ENCODE data around the gene SRBD1.

Gene SRBD1

DNA sequence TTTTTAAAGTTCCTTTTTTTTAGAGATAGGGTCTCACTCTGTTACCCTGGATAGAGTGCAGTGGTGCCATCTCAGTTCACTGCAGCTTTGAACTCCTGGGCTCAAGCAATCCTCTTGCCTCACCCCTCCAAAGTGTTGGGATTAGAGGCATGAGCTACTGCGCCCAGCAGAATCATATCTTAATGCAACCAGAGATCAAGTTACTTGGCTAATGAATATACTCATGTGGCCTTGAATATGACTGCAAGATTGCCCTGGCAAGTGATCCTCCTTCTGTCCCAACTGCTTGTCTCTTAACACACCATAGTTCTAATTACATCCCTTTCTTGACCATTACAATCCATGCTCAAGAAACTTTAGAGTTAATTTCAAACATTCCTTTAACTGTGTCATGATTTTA is 133.5 kb downstream of the SRBD1 start:
- Histone ChIP-seq H2BK120ac (ENCODE audit: low read depth, low read length) (no peak overlapping the region), H2AFZ (ENCODE audit: low read depth, low read length) (no peak overlapping the region), H2BK5ac (ENCODE audit: low read depth, low read length, poor library complexity, severe bottlenecking) (no peak overlapping the region), H3K4ac (ENCODE audit: low read depth in 1 of 2, low read length in 2 of 2) (no peak overlapping the region), H3K79me1 (replicated peaks; ENCODE audit: low read length, poor library complexity, severe bottlenecking) (peaks cover 2% of the 10 kb centered on the region), H2BK15ac (ENCODE audit: low read depth, poor library complexity, severe bottlenecking) (no peak overlapping the region), H3K4me1 (ENCODE audit: control insufficient read depth, insufficient read depth, low read depth, low read length) (no peaks in the 10 kb centered on the region), H3K14ac (ENCODE audit: low read length in 2 of 2) (no peak overlapping the region), H3K27me3 (ENCODE audit: control insufficient read depth in 1 of 2, insufficient read depth in 1 of 2, low read length in 2 of 2) (no peaks in the 10 kb centered on the region), H4K8ac (ENCODE audit: low read length) (no peak overlapping the region), H3K18ac (ENCODE audit: low read depth in 1 of 2, low read length in 2 of 2) (no peak overlapping the region), H3K9ac (ENCODE audit: low read length) (no peak overlapping the region), H4K91ac (ENCODE audit: low read length) (no peak overlapping the region), H3K9me3 (ENCODE audit: control insufficient read depth, low read length) (peaks cover 6% of the 10 kb centered on the region), H3K4me3 (ENCODE audit: insufficient read depth in 1 of 2, low read depth in 1 of 2, low read length in 2 of 2) (no peak overlapping the region), H3K36me3 (ENCODE audit: control insufficient read depth in 1 of 2, insufficient read depth in 2 of 2, low read depth in 1 of 2, low read length in 2 of 2) (no peaks in the 10 kb centered on the region), H3K23ac (ENCODE audit: low read length in 2 of 2) (no peak overlapping the region), H3K27ac (ENCODE audit: low read length, poor library complexity, severe bottlenecking) (no peak overlapping the region), H2BK12ac (ENCODE audit: low read length in 2 of 2) (no peak overlapping the region), H2AK5ac (ENCODE audit: low read length, severe bottlenecking) (no peak overlapping the region), H3K4me2 (ENCODE audit: low read length, poor library complexity, severe bottlenecking) (no peak overlapping the region)
- no peak for DNase-seq
- 100% methylated on average over 1 of the region's 1 CpG for WGBS

DNA sequence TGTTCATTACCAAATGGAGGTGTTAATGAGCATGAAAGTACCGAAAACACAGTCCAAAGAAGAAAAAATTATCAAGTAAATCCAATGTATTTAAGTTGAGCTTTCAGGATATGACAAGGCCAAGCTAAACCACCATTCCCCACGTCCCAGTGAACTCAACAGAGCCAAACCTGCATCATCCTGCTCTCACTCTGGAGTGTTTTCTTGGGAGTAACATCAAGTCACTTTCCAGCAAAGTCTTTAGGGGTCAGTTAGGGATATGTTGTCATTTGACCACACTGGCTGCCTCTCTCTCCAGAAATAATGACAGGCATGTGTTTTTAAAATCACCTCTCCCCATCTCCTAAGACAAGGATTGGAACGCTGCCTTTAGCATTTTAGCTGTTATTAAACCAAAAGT is 140.5 kb downstream of the SRBD1 start:
- Histone ChIP-seq H3K14ac (ENCODE audit: low read length in 2 of 2) (no peak overlapping the region), H3K4ac (ENCODE audit: low read depth in 1 of 2, low read length in 2 of 2) (no peak overlapping the region), H2AFZ (ENCODE audit: low read depth, low read length) (no peak overlapping the region), H2BK120ac (ENCODE audit: low read depth, low read length) (no peak overlapping the region), H3K23ac (ENCODE audit: low read length in 2 of 2) (no peak overlapping the region), H4K8ac (ENCODE audit: low read length) (no peak overlapping the region), H3K18ac (ENCODE audit: low read depth in 1 of 2, low read length in 2 of 2) (no peak overlapping the region), H3K9ac (ENCODE audit: low read length) (peak overlapping the region; percentile 11), H2BK12ac (ENCODE audit: low read length in 2 of 2) (no peak overlapping the region), H2AK5ac (ENCODE audit: low read length, severe bottlenecking) (peak overlapping the region; percentile 36), H2BK15ac (ENCODE audit: low read depth, poor library complexity, severe bottlenecking) (no peak overlapping the region), H3K27me3 (ENCODE audit: control insufficient read depth in 1 of 2, insufficient read depth in 1 of 2, low read length in 2 of 2) (no peaks in the 10 kb centered on the region), H2BK5ac (ENCODE audit: low read depth, low read length, poor library complexity, severe bottlenecking) (no peak overlapping the region), H3K27ac (ENCODE audit: low read length, poor library complexity, severe bottlenecking) (no peak overlapping the region), H3K4me1 (ENCODE audit: control insufficient read depth, insufficient read depth, low read depth, low read length) (no peaks in the 10 kb centered on the region), H3K36me3 (ENCODE audit: control insufficient read depth in 1 of 2, insufficient read depth in 2 of 2, low read depth in 1 of 2, low read length in 2 of 2) (no peaks in the 10 kb centered on the region), H3K4me2 (ENCODE audit: low read length, poor library complexity, severe bottlenecking) (no peak overlapping the region), H3K9me3 (ENCODE audit: control insufficient read depth, low read length) (no peaks in the 10 kb centered on the region), H3K79me1 (replicated peaks; ENCODE audit: low read length, poor library complexity, severe bottlenecking) (no peaks in the 10 kb centered on the region), H3K4me3 (ENCODE audit: insufficient read depth in 1 of 2, low read depth in 1 of 2, low read length in 2 of 2) (no peak overlapping the region), H4K91ac (ENCODE audit: low read length) (no peak overlapping the region)
- DNase-seq: no peak
- 60% methylated on average over 1 of the region's 3 CpGs for WGBS

DNA sequence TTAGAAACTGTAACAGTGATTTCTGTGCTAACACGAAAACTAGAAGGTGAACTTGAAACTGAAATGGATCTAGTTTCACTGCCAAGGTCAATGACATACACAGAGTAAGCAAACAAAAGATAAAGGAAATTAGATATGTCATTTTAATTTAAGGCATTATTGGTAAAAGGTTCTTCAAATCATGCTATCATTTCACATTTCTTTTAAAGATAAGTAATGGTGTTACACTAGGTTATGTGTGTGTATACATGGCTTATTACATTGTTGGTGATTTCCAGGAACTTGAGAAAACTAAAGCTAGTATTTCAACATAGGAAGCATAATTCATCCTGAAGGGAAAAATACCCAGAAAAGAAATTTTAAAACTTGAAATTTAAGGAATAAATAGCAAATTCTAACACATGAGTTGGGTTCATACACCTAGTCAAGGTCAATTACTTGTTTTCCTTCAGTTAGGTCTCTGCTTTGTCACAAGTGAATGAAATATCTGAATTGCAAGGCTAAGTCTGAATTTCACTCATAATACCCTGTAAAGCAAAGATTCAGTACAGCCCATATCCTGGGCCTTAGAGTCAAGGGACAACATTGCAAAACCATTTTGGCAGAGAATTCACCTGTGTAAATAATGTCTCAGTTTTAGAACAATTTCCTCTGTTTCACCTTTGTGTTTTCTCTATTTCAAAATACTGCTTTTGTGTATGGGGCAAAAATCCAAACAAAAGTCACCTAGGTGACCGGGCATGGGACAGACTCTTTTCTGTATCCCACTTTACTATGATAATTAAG is 141.6 kb downstream of the SRBD1 start:
- no peak overlapping the region for H2AFZ ChIP-seq (ENCODE audit: low read depth, low read length)
- no peak overlapping the region for H3K9ac ChIP-seq (ENCODE audit: low read length)
- no peak overlapping the region for H3K4me3 ChIP-seq (ENCODE audit: insufficient read depth in 1 of 2, low read depth in 1 of 2, low read length in 2 of 2)
- no peak overlapping the region for H4K91ac ChIP-seq (ENCODE audit: low read length)
- no CpG with 5 or more reads among the region's 2 CpGs for WGBS
- H3K27ac ChIP-seq (ENCODE audit: low read length, poor library complexity, severe bottlenecking): no peak overlapping the region
- H3K4me2 ChIP-seq (ENCODE audit: low read length, poor library complexity, severe bottlenecking): no peak overlapping the region
- no peak overlapping the region for H3K18ac ChIP-seq (ENCODE audit: low read depth in 1 of 2, low read length in 2 of 2)
- no peak overlapping the region for H2BK120ac ChIP-seq (ENCODE audit: low read depth, low read length)
- no peak overlapping the region for H2BK5ac ChIP-seq (ENCODE audit: low read depth, low read length, poor library complexity, severe bottlenecking)
- no peak overlapping the region for H4K8ac ChIP-seq (ENCODE audit: low read length)
- no peak overlapping the region for H2BK12ac ChIP-seq (ENCODE audit: low read length in 2 of 2)
- no peak overlapping the region for H2AK5ac ChIP-seq (ENCODE audit: low read length, severe bottlenecking)
- no peaks in the 10 kb centered on the region for H3K36me3 ChIP-seq (ENCODE audit: control insufficient read depth in 1 of 2, insufficient read depth in 2 of 2, low read depth in 1 of 2, low read length in 2 of 2)
- no peak overlapping the region for H3K23ac ChIP-seq (ENCODE audit: low read length in 2 of 2)
- no peaks in the 10 kb centered on the region for H3K9me3 ChIP-seq (ENCODE audit: control insufficient read depth, low read length)
- no peak overlapping the region for H2BK15ac ChIP-seq (ENCODE audit: low read depth, poor library complexity, severe bottlenecking)
- H3K27me3 ChIP-seq (ENCODE audit: control insufficient read depth in 1 of 2, insufficient read depth in 1 of 2, low read length in 2 of 2): no peaks in the 10 kb centered on the region
- H3K14ac ChIP-seq (ENCODE audit: low read length in 2 of 2): no peak overlapping the region
- no peaks in the 10 kb centered on the region for H3K79me1 ChIP-seq (replicated peaks; ENCODE audit: low read length, poor library complexity, severe bottlenecking)
- no peak for DNase-seq
- no peaks in the 10 kb centered on the region for H3K4me1 ChIP-seq (ENCODE audit: control insufficient read depth, insufficient read depth, low read depth, low read length)
- H3K4ac ChIP-seq (ENCODE audit: low read depth in 1 of 2, low read length in 2 of 2): no peak overlapping the region

DNA sequence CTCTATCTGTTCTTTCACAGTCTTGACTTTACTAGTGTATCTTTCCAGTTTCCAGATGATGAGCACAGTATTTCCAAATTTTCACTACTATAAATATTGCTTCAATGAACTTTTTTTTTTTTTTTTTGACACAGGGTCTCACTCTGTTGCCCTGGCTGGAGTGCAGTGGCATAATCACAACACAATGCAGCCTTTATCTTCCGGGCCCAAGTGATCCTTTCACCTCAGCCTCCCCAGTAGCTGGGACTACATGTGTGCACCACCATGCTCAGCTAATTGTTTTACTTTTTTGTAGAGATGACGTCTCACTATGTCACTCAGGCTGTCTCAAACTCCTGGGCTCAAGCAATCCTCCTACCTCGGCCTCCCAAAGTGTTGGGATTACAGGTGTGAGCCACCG is 142.8 kb downstream of the SRBD1 start:
- Histone ChIP-seq H2BK120ac (ENCODE audit: low read depth, low read length) (no peak overlapping the region), H4K8ac (ENCODE audit: low read length) (no peak overlapping the region), H3K36me3 (ENCODE audit: control insufficient read depth in 1 of 2, insufficient read depth in 2 of 2, low read depth in 1 of 2, low read length in 2 of 2) (no peaks in the 10 kb centered on the region), H3K79me1 (replicated peaks; ENCODE audit: low read length, poor library complexity, severe bottlenecking) (no peaks in the 10 kb centered on the region), H3K4me2 (ENCODE audit: low read length, poor library complexity, severe bottlenecking) (no peak overlapping the region), H2BK12ac (ENCODE audit: low read length in 2 of 2) (no peak overlapping the region), H3K27ac (ENCODE audit: low read length, poor library complexity, severe bottlenecking) (no peak overlapping the region), H4K91ac (ENCODE audit: low read length) (no peak overlapping the region), H3K4ac (ENCODE audit: low read depth in 1 of 2, low read length in 2 of 2) (no peak overlapping the region), H2BK5ac (ENCODE audit: low read depth, low read length, poor library complexity, severe bottlenecking) (no peak overlapping the region), H3K18ac (ENCODE audit: low read depth in 1 of 2, low read length in 2 of 2) (no peak overlapping the region), H3K14ac (ENCODE audit: low read length in 2 of 2) (no peak overlapping the region), H3K9me3 (ENCODE audit: control insufficient read depth, low read length) (no peaks in the 10 kb centered on the region), H2AK5ac (ENCODE audit: low read length, severe bottlenecking) (no peak overlapping the region), H3K4me3 (ENCODE audit: insufficient read depth in 1 of 2, low read depth in 1 of 2, low read length in 2 of 2) (no peak overlapping the region), H2AFZ (ENCODE audit: low read depth, low read length) (no peak overlapping the region), H3K4me1 (ENCODE audit: control insufficient read depth, insufficient read depth, low read depth, low read length) (no peaks in the 10 kb centered on the region), H3K23ac (ENCODE audit: low read length in 2 of 2) (no peak overlapping the region), H3K27me3 (ENCODE audit: control insufficient read depth in 1 of 2, insufficient read depth in 1 of 2, low read length in 2 of 2) (no peaks in the 10 kb centered on the region), H3K9ac (ENCODE audit: low read length) (no peak overlapping the region), H2BK15ac (ENCODE audit: low read depth, poor library complexity, severe bottlenecking) (no peak overlapping the region)
- DNase-seq: no peak
- WGBS: 96% methylated on average over 4 of the region's 4 CpGs
